Measurements from ENCODE around the gene SAMMSON.

The SAMMSON gene

DNA sequence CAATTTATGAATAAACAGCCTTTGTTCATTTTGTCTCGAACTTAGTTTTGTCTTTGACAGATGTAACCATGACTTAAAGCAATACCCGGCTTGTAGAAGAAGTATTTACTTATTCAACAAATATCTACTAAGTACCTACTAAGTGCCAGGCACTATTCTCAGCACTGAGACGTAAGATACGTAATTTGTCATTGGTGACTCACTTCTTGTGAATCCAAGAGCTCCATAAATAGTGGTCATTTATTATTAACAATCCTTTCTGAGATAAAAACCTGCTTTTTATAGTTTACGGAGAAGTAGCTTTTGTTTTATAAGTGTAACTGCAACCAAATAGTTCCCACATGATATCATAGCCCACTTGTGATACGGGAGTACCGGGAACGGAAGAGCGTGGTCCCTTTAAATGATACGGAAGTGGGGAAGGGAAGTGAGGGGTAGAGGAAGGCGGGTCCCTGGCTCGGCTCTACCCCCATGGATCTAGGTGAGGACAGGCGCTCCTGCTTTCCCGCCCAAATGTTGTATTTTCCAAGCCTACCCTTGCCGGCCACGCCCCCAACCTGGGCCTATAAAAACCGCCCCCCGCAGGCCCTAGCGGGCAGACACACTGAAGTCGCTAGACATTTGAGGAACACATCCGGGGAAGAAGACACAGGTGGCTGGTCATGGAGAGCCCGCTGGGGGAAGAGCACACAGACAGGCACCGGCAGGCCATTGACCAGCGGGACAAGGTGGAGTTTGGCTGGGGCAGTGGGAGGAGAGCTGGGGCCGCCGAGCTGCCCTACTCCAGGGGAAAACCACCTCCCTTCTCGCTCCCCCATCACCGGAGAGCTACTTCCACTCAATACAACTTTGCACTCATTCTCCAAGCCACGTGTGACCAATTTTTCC lies at the start of gene SAMMSON:
Gene SAMMSON (plus strand): TSS at position 594 of the 888 bp plus-strand sequence.
- no peak for DNase-seq

DNA sequence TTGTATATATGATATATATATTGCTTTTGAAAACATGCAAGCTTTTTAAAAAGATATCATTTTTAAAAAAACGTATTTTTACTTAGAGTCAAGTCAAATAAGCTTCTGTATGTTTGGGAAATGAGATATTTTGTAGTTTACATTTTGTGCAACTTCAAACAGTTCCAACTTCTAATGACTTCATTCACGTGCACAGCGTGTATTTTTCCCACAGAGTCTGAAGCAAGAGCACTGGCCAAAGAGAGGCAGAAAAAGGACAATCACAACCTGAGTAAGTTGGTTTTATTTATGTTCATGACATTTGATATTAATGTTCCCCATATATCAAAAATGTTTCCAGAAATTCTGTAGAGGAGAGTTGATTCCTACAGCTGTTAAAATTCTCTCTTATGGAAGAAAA lies 47.9 kb upstream of the SAMMSON start:
- no peak for DNase-seq

GRCh38 chr3:69959581-69959980 lies 40.0 kb upstream of the SAMMSON start:
- DNase-seq: no peak

GRCh38 chr3:69961706-69962439 lies 37.7 kb upstream of the SAMMSON start:
- DNase-seq: no peak

GRCh38 chr3:69963643-69964042 lies 35.9 kb upstream of the SAMMSON start:
- no peak for DNase-seq

DNA sequence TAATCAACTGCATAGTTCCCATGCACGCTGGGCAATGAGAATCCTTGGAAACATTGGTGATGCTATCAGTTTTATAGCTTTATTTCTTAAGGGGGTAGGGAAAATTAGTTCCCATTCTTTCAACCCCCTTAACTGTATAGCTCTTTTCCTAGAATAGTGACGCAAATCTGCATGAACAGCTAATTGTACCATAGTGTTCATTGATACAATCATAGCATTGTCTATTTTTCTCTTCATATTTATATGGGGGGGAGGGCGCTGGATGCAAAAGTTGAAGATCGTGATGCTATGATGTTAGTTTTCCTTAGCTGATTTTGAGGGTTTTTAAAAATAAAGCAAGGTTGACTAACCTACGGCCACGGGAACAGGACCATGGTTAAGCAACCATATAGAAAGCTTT lies 32.4 kb upstream of the SAMMSON start:
- DNase-seq: no peak

DNA sequence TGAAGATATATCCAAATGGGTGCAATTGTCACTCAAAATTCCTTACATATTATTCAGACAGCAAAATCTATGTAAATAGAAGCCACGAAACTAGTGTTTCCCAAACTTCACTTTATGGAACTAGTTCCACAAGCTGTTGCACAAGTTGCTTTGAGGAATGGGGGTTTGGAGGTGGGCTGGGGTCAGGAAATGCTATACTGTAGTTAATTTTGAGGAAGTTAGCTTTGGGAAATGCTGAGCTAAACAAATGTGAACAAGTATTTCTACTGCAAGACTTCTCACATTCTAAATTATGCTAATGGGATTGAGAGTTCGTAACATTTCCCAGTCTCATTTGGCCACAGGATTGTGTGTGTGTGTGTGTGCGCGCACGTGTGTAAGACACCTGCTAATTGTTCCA lies 28.7 kb upstream of the SAMMSON start:
- no peak for DNase-seq

- DNase-seq: no peak
Measured at GRCh38 chr3:69972672-69973071, 26.9 kb upstream of the SAMMSON start.

- DNase-seq: no peak
Measured at GRCh38 chr3:69976021-69976420, 23.5 kb upstream of the SAMMSON start.

GRCh38 chr3:69983546-69984265 lies 15.8 kb upstream of the SAMMSON start:
- DNase-seq: peak; percentile 3

GRCh38 chr3:69985266-69985665 lies 14.3 kb upstream of the SAMMSON start:
- no peak for DNase-seq

GRCh38 chr3:69986419-69986818 lies 13.1 kb upstream of the SAMMSON start:
- DNase-seq: no peak

DNA sequence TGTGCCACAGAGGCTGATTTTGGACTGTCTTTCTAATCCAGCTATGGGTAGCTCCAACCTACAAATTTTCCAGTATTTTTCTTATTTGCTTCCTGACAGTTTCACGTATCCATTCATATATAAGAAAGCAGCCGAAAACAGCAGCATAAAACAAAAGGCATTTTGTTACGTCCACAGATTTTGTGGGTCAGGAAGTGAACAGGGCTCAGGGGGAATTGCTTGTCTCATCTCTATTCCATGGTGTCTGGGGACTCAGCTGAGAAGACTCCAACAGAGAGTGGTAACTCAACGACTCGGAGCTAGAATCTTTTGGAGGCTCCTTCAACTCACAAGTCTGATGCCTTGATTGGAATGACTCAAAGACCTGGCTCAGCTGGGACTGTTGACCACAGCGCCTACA lies 11.7 kb upstream of the SAMMSON start:
- no peak for DNase-seq

DNA sequence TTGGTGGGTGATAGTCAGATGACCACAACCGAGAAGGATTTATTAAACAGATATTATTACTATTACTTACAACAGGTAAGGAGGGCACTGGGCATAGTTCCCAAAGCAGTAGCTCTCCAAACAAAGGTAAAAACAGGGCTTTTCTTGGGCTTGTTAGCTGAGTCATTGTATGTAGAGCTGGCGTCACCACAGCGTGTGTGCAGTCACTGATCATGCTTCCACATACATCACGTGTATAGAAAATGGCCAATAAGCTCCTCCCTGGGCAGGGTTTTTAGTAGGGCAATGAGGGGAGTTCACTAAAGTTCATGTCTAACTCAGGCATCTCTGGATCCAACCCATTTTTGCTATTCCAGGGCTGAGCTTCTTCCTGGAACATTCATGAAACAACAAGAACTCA lies 5.8 kb upstream of the SAMMSON start:
- no peak for DNase-seq

- no peak for DNase-seq
Measured at GRCh38 chr3:69994919-69995318, 4.6 kb upstream of the SAMMSON start.

- no peak for DNase-seq
Measured at GRCh38 chr3:69997631-69998307, 1.8 kb upstream of the SAMMSON start.

DNA sequence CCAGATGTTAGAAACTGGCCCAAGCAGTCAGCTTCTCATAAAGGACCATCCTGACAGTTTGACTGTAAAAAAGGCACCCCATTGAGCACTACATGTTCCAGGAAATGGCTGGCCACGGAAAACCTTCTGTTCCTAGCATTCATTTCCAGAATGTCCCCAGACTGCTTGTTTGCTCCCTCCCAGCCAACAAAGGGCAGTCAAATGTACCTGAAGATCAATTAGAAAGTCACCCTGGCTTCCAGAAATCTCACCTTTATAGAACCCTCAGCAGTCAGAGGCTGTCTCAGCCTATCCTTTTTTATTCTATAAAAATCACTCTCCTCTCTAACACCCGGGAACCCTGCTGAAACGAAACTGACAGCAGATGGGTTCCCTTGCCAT lies 784 bp upstream of the SAMMSON start:
- DNase-seq: no peak

DNA sequence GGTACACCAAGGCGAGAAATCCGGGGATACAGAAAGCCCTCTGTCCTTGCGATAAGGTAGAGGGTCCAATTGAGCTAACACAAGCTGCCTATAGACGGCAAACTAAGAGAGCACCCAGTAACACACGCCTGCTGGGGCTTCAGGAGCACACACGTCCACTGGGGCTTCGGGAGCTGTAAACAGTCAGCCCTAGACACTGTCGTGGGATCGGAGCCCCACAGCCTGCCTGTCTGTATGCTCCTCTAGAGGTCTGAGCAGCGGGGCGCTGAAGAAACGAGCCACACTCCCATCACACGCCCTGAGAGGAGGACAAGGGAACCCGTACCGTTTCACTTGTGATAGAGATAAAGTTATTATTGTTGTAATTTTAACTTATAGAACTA lies 486 bp downstream of the SAMMSON start:
- DNase-seq: no peak

DNA sequence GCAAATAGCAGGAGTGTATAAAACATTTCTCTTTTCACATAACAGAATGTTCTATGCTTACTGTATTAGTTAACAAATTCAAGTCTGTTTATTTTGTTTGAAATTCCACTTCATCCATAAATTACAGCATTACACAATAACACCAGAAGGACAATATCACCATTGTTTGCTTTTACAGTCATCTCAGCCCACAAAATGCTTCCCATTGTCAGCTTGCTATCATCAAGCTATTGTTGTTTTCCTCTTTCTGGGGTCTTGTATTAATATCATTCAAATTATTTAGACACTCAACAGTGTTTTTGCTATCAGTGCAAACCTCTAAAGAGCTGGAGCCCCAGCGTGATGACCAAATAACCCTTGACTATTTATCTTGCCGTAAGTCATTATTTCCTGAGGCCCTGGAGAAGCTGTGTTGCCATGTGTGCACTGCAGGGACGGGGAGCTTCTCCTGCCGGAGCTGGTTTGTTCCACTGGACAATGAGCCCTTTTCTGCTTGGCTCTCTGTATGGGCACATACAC lies 1.1 kb downstream of the SAMMSON start:
- DNase-seq: no peak

GRCh38 chr3:70003119-70003518 lies 3.6 kb downstream of the SAMMSON start:
- DNase-seq: no peak

DNA sequence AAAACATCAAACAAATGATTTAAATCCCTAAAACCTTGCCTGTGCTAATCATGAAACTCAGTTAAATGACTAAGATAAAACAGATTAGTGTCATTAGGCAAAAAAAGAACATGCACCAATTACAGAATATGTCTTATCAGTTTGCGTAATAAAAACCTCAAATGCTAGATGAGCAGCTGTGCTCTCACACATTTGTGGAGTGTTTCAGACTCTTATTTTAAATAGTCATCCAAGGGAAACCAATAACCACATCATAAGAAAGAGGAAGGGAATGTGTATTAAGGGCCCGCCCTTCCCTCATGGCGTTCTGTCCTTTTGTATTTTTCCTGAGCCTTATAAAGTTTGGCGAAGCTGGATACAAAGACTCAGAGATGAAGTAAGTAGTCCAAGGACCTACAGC lies 6.6 kb downstream of the SAMMSON start:
- no peak for DNase-seq

DNA sequence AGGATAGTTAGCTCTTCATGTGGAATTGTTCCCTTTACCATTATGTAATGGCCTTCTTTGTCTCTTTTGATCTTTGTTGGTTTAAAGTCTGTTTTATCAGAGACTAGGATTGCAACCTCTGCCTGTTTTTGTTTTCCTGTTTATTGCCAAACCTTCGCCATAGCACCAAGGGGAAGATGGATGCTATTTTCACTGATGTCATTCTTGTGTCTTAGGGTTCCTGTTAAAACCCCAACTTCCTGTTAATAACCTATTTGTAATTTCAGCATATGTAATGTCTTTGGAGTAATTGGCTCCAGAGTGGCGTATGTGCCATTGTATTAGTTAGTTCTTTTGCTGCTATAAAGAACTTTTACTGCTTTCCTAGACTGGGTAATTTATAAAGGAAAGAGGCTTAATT lies 10.8 kb downstream of the SAMMSON start:
- no peak for DNase-seq

GRCh38 chr3:70011582-70011981 lies 12.0 kb downstream of the SAMMSON start:
- no peak for DNase-seq
